Fibroblast of lung (primary cell): Measurements from ENCODE around the gene CX3CL1. TPM values are rescaled to one million over a fixed set of nuclear protein-coding genes. Genes with fewer than 3 reads are reported as not detected.

Source experiments
- DNase-seq, 2 donors: peaks; one replicate each; pipeline versions ENCODE4 v3.0.0 to v3.0.0-alpha.2; 2010; ENCODE audit warnings: low read depth in 2 of 2
- H2AFZ ChIP-seq: 2 replicates; pipeline ENCODE4 v1.5.1; 2012; ENCODE audit warnings: low read length, control low read depth, inconsistent platforms
- H3K27ac ChIP-seq: 2 replicates; pipeline ENCODE4 v1.5.1; 2011; ENCODE audit warnings: low read length, control low read depth; ENCODE audit not compliant: insufficient read depth
- H3K27me3 ChIP-seq: 2 replicates; pipeline ENCODE4 v1.5.1; 2011; ENCODE audit warnings: mild to moderate bottlenecking, low read length; ENCODE audit not compliant: control insufficient read depth, insufficient read depth
- H3K36me3 ChIP-seq: 2 replicates; pipeline ENCODE4 v1.5.1; 2011; ENCODE audit warnings: low read length; ENCODE audit not compliant: control insufficient read depth, insufficient read depth
- H3K4me1 ChIP-seq: 2 replicates; pipeline ENCODE4 v1.5.1; 2011; ENCODE audit warnings: low read length; ENCODE audit not compliant: control insufficient read depth, insufficient read depth; ENCODE audit errors: extremely low read depth
- H3K4me2 ChIP-seq: 2 replicates; pipeline ENCODE4 v1.5.1; 2011; ENCODE audit warnings: low read length, control low read depth; ENCODE audit not compliant: insufficient read depth; ENCODE audit errors: extremely low read depth
- H3K4me3 ChIP-seq, 4 experiments: fragments of 200-600 bp in 1 of 4; sonication (generic) in 1 of 4; replicated peaks in 1 of 4; 2 replicates each; pipeline ENCODE4 v1.5.1; 2011 to 2016; ENCODE audit warnings: low read length in 4 of 4, low read depth in 3 of 4, mild to moderate bottlenecking in 3 of 4, control low read depth in 2 of 4, inconsistent platforms in 1 of 4, mixed read lengths in 1 of 4; ENCODE audit not compliant: insufficient read depth in 1 of 4; ENCODE audit errors: control extremely low read depth in 1 of 4
- H3K79me2 ChIP-seq: 2 replicates; pipeline ENCODE4 v1.5.1; 2012; ENCODE audit warnings: mild to moderate bottlenecking, low read length, inconsistent platforms; ENCODE audit not compliant: control insufficient read depth, insufficient read depth
- H3K9ac ChIP-seq: 2 replicates; pipeline ENCODE4 v1.5.1; 2011; ENCODE audit warnings: mild to moderate bottlenecking, low read length, control low read depth; ENCODE audit not compliant: insufficient read depth
- H3K9me3 ChIP-seq: 2 replicates; pipeline ENCODE4 v1.5.1; 2012; ENCODE audit warnings: low read depth, low read length; ENCODE audit not compliant: control insufficient read depth, insufficient read depth
- H4K20me1 ChIP-seq: 2 replicates; pipeline ENCODE4 v1.5.1; 2011; ENCODE audit warnings: low read length; ENCODE audit not compliant: control insufficient read depth, insufficient read depth; ENCODE audit errors: extremely low read depth
- EZH2 ChIP-seq: IDR thresholded peaks from 2 replicates; pipeline ENCODE4 v1.5.1; 2012; ENCODE audit warnings: low read length, control low read depth, mild to moderate bottlenecking; ENCODE audit errors: missing control alignments
- polyA plus RNA-seq, 2 donors: library from polyadenylated mRNA; depleted of rRNA in 1 of 2; stranded (reverse) in 1 of 2; unstranded in 1 of 2; fragments of >200 nt; gene quantifications; 2 replicates each; pipeline ENCODE4 v1.2.1, GENCODE V29; 2011 to 2012; ENCODE audit warnings: missing spikeins in 1 of 2
- total RNA-seq: library from RNA; depleted of rRNA; stranded (reverse); fragments of >200 nt; gene quantifications from 2 replicates; pipeline ENCODE4 v1.2.1, GENCODE V29; 2014
- TF ChIP-seq, protein P1 (sequence below), 2 donors: IDR thresholded peaks in 1 of 2; conservative IDR thresholded peaks in 1 of 2; 1 replicate in 1 of 2; 2 replicates in 1 of 2; pipeline ENCODE4 v1.5.1; 2011 to 2012; ENCODE audit warnings: low read length in 2 of 2, control low read depth in 1 of 2, inconsistent platforms in 1 of 2, low read depth in 1 of 2, mild to moderate bottlenecking in 1 of 2

The CX3CL1 gene
- total and polyA plus RNA-seq, 2 donors (not counting 1 experiment from before 2014, with no cell fraction given), result not detected

DNA sequence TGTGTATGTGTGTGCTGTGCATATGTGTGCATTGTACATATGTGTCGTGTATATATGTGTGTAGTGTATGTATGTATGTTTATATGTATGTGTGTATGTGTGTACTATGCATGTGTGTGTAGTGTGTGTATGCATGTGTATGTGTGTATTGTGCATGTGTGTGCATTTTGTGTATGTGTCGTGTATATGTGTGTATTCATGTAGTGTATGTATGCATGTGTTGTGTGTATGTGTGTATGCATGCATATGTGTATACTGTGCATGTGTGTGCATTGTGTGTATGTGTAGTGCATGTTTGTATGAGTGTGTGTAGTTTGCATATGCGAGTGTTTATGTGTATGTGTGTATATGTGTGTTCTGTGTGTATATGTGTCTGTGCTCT lies 16.8 kb downstream of the CX3CL1 start:
- Histone ChIP-seq H3K79me2 (no peaks in the 10 kb centered on the region), H3K4me3 (no peak overlapping the region), H3K36me3 (no peaks in the 10 kb centered on the region), H2AFZ (no peak overlapping the region), H3K9me3 (no peaks in the 10 kb centered on the region), H3K9ac (no peak overlapping the region), H3K4me2 (no peak overlapping the region), H3K27me3 (peaks cover 4% of the 10 kb centered on the region), H3K27ac (no peak overlapping the region), H4K20me1 (no peaks in the 10 kb centered on the region), H3K4me1 (no peaks in the 10 kb centered on the region)
- no peak for DNase-seq
- TF ChIP-seq, protein P1, sequence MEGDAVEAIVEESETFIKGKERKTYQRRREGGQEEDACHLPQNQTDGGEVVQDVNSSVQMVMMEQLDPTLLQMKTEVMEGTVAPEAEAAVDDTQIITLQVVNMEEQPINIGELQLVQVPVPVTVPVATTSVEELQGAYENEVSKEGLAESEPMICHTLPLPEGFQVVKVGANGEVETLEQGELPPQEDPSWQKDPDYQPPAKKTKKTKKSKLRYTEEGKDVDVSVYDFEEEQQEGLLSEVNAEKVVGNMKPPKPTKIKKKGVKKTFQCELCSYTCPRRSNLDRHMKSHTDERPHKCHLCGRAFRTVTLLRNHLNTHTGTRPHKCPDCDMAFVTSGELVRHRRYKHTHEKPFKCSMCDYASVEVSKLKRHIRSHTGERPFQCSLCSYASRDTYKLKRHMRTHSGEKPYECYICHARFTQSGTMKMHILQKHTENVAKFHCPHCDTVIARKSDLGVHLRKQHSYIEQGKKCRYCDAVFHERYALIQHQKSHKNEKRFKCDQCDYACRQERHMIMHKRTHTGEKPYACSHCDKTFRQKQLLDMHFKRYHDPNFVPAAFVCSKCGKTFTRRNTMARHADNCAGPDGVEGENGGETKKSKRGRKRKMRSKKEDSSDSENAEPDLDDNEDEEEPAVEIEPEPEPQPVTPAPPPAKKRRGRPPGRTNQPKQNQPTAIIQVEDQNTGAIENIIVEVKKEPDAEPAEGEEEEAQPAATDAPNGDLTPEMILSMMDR (conservative IDR thresholded peaks at IDR 0.05 in 1 of 2, IDR thresholded peaks at IDR 0.05 in 1 of 2; ENCODE audit: low read depth in 1 of 2, low read length in 2 of 2), result no peak
- no peak for TF ChIP-seq EZH2

DNA sequence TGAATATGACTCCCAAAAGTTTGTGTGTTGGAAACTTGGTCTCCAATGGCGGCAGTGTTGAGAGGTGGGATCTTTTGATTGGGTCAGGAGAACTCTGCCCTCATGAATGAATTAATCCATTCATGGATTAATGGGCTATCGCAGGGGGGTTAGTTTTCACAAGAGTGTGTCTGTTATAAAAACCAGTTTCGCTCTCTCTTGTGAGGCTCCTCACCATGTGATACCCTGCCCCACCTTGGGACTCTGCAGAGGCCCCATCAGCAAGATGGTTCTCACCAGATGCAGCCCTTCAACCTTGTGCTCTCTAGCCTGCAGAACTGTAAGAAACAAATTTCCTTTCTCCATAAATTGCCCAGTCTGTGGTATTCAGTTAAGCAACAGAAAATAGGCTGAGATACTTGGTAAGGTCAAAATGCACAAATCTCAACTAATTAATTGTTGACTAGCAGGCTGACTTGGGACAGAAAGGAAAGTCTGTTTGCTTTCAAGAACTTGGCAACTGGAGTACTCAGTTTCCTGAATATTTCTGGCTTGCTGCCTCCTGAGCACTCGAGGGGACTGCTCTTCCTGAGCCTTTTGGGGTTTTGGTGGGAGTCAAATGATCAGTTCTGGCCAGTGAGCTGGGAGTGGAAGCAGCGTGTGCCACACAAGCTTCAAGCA lies 18.5 kb downstream of the CX3CL1 start:
- H3K79me2 ChIP-seq, result no peaks in the 10 kb centered on the region
- no peaks in the 10 kb centered on the region for H3K9me3 ChIP-seq
- no peak overlapping the region for H3K4me3 ChIP-seq
- H2AFZ ChIP-seq, result no peak overlapping the region
- no peak overlapping the region for H3K27ac ChIP-seq
- no peaks in the 10 kb centered on the region for H3K4me1 ChIP-seq
- no peak for DNase-seq
- TF ChIP-seq, protein P1 (conservative IDR thresholded peaks at IDR 0.05 in 1 of 2, IDR thresholded peaks at IDR 0.05 in 1 of 2; ENCODE audit: low read depth in 1 of 2, low read length in 2 of 2), result no peak
- no peak for TF ChIP-seq EZH2
- H3K36me3 ChIP-seq, result no peaks in the 10 kb centered on the region
- H3K4me2 ChIP-seq, result no peak overlapping the region
- H4K20me1 ChIP-seq, result no peaks in the 10 kb centered on the region
- no peak overlapping the region for H3K9ac ChIP-seq
- H3K27me3 ChIP-seq, result peaks cover 4% of the 10 kb centered on the region

DNA sequence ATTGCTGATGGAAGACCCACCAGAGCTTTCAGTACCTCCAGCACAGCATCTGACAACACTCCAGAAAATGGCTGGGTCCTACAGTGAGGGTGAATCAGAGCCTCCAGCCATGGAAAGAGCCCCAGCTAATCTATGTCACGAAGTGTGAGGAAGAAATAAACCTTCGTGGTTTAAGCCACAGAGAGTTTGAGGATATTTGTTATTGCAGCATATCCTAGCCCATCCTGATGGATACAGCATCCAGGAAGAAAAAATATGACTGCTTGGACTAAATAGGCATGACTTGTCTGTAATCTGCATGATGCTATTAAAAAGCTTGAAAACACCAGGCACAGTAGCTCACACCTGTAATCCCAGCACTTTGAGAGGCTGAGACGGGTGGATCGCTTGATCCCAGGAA lies 19.0 kb downstream of the CX3CL1 start:
- no peak overlapping the region for H3K4me3 ChIP-seq
- H3K36me3 ChIP-seq, result no peaks in the 10 kb centered on the region
- H3K27me3 ChIP-seq, result peaks cover 4% of the 10 kb centered on the region
- no peaks in the 10 kb centered on the region for H3K9me3 ChIP-seq
- H3K27ac ChIP-seq, result no peak overlapping the region
- H3K9ac ChIP-seq, result no peak overlapping the region
- H2AFZ ChIP-seq, result no peak overlapping the region
- TF ChIP-seq, protein P1 (conservative IDR thresholded peaks at IDR 0.05 in 1 of 2, IDR thresholded peaks at IDR 0.05 in 1 of 2; ENCODE audit: low read depth in 1 of 2, low read length in 2 of 2), result no peak
- no peak for TF ChIP-seq EZH2
- no peak overlapping the region for H3K4me2 ChIP-seq
- H3K4me1 ChIP-seq, result no peaks in the 10 kb centered on the region
- no peaks in the 10 kb centered on the region for H4K20me1 ChIP-seq
- DNase-seq, result no peak
- H3K79me2 ChIP-seq, result no peaks in the 10 kb centered on the region
